Cortex of kidney (tissue), 1 donor: ENCODE data around the gene KDSR.

Experiments
- DNase-seq: peaks from one replicate; lab custom pipeline; 2025; lab: John Stamatoyannopoulos, UW

KDSR gene

GRCh38 chr18:63284173-63284799, 82.7 kb downstream of the KDSR start:
- DNase-seq, result no peak

DNA sequence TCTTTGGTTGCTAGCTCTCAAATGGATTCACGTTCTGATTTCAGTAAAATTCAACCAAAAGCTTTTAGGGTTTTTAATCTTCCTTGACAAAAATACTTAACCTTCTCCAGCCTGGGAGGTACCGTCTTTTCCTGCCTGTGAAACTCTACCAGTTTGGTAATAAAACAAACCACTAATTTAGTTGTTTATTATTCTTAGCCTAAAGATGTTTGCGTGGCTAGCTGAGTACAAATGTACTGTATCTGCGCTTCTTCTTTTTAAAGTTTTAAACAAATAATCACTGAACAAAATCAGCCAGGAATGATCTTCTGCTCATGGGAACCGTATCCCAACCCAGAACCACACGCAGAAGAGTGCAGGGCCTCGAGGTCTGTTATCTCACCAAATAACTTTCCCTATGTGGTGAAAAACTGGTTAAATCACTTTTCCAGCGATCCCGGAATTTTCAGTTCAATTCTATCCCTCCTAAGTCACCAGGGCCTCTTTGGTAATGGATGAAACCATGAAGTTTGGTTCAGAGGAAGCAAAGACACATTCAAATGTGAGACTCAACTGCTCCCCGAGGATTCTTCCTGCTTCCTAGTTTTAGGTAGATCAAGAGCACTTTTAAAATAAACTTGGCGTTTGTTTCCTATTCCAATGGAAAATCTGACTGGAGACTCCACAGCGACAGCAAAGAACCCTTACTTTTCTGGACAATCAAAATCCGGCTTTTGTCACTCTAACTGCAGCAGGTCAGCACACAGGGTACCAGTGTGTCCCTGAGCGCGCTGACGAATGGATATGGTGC, 83.5 kb downstream of the KDSR start:
- DNase-seq, result no peak

GRCh38 chr18:63282793-63283192, 84.2 kb downstream of the KDSR start:
- DNase-seq, result no peak
